ENCODE results near the gene PHLDB2. TPM values are rescaled to one million over a fixed set of nuclear protein-coding genes. Genes with fewer than 3 reads are reported as not detected.

The PHLDB2 gene
- total RNA-seq, 2 donors from 2014 or later: 15.3 to 32.3 TPM

GRCh38 chr3:112013784-112014143 lies 154.7 kb downstream of the PHLDB2 start:
- Histone ChIP-seq H3K4me1 (replicated peaks) (no peaks in the 10 kb centered on the region), H3K36me3 (no peaks in the 10 kb centered on the region), H3K9me3 (no peaks in the 10 kb centered on the region), H3K4me3 (no peak overlapping the region), H3K27ac (no peak overlapping the region), H3K27me3 (replicated peaks; ENCODE audit: insufficient read depth) (no peaks in the 10 kb centered on the region)
- TF ChIP-seq POLR2A (IDR thresholded peaks at IDR 0.05) (no peak), POLR2AphosphoS5 (IDR thresholded peaks at IDR 0.05) (no peak)
- TF ChIP-seq, protein P1, sequence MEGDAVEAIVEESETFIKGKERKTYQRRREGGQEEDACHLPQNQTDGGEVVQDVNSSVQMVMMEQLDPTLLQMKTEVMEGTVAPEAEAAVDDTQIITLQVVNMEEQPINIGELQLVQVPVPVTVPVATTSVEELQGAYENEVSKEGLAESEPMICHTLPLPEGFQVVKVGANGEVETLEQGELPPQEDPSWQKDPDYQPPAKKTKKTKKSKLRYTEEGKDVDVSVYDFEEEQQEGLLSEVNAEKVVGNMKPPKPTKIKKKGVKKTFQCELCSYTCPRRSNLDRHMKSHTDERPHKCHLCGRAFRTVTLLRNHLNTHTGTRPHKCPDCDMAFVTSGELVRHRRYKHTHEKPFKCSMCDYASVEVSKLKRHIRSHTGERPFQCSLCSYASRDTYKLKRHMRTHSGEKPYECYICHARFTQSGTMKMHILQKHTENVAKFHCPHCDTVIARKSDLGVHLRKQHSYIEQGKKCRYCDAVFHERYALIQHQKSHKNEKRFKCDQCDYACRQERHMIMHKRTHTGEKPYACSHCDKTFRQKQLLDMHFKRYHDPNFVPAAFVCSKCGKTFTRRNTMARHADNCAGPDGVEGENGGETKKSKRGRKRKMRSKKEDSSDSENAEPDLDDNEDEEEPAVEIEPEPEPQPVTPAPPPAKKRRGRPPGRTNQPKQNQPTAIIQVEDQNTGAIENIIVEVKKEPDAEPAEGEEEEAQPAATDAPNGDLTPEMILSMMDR (IDR thresholded peaks at IDR 0.05): no peak
- 68% methylated on average over 5 of the region's 5 CpGs for WGBS
- intact Hi-C loops (cut with DNase I): no loop called here
- no peak for DNase-seq (ENCODE audit: low spot score)

GRCh38 chr3:112017091-112017490 lies 158.0 kb downstream of the PHLDB2 start:
- TF ChIP-seq POLR2AphosphoS5 (IDR thresholded peaks at IDR 0.05) (no peak), POLR2A (IDR thresholded peaks at IDR 0.05) (no peak)
- TF ChIP-seq, protein P1 (IDR thresholded peaks at IDR 0.05): no peak
- H3K9me3 ChIP-seq: no peaks in the 10 kb centered on the region
- H3K27me3 ChIP-seq (replicated peaks; ENCODE audit: insufficient read depth): no peaks in the 10 kb centered on the region
- H3K36me3 ChIP-seq: no peaks in the 10 kb centered on the region
- intact Hi-C loops (cut with DNase I): no loop called here
- H3K4me1 ChIP-seq (replicated peaks): no peaks in the 10 kb centered on the region
- H3K27ac ChIP-seq: no peak overlapping the region
- H3K4me3 ChIP-seq: no peak overlapping the region
- no peak for DNase-seq (ENCODE audit: low spot score)

DNA sequence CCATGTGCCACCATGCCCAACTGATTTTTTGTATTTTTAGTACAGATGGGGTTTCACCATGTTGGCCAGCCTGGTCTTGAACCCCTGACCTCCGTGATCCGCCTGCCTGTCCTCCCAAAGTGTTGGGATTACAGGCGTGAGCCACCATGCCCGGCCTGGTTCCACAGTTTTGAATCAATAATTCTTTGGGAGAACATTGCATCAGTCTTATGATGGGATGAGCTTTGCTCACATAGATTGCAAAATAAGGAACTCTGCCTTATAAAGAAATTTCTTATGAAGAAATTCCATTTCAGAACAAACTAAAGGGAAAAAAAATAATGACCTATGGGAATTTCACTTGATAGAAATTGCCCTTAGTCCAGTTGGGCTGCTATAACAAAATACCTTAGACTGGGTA lies 159.6 kb downstream of the PHLDB2 start:
- no peak overlapping the region for H3K4me3 ChIP-seq
- intact Hi-C loops (cut with DNase I): no loop called here
- no peaks in the 10 kb centered on the region for H3K27me3 ChIP-seq (replicated peaks; ENCODE audit: insufficient read depth)
- no peak overlapping the region for H3K27ac ChIP-seq
- 97% methylated on average over 4 of the region's 4 CpGs for WGBS
- no peaks in the 10 kb centered on the region for H3K9me3 ChIP-seq
- no peaks in the 10 kb centered on the region for H3K36me3 ChIP-seq
- no peak for DNase-seq (ENCODE audit: low spot score)
- TF ChIP-seq POLR2A (IDR thresholded peaks at IDR 0.05): no peak
- TF ChIP-seq, protein P1 (IDR thresholded peaks at IDR 0.05): no peak
- TF ChIP-seq POLR2AphosphoS5 (IDR thresholded peaks at IDR 0.05): no peak
- no peaks in the 10 kb centered on the region for H3K4me1 ChIP-seq (replicated peaks)

DNA sequence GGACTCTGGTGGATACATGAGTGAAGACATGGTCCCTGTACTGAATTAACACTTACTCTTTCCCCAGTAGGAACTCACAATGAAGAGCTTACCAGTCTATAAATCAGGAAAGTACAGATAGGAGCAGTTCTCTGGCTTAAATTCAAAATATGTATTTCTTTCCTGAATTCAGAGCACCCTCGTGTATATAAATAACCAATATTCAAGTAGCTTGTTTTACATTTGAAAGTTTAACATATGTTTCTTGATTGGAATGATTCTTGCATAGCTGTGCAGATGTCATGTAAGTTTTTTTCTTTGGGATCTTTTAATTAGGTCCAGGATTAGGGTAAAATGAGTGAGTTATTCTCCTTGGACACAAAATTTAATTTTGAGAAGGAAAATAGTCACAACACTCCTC lies 160.7 kb downstream of the PHLDB2 start:
- H3K27ac ChIP-seq: no peak overlapping the region
- H3K4me1 ChIP-seq (replicated peaks): no peaks in the 10 kb centered on the region
- TF ChIP-seq POLR2A (IDR thresholded peaks at IDR 0.05): no peak
- TF ChIP-seq, protein P1 (IDR thresholded peaks at IDR 0.05): no peak
- TF ChIP-seq POLR2AphosphoS5 (IDR thresholded peaks at IDR 0.05): no peak
- H3K9me3 ChIP-seq: no peaks in the 10 kb centered on the region
- intact Hi-C loops (cut with DNase I): no loop called here
- no peaks in the 10 kb centered on the region for H3K27me3 ChIP-seq (replicated peaks; ENCODE audit: insufficient read depth)
- DNase-seq (ENCODE audit: low spot score): no peak
- 73% methylated on average over 1 of the region's 1 CpG for WGBS
- no peaks in the 10 kb centered on the region for H3K36me3 ChIP-seq
- H3K4me3 ChIP-seq: no peak overlapping the region

- no peak for TF ChIP-seq POLR2A (IDR thresholded peaks at IDR 0.05)
- TF ChIP-seq POLR2AphosphoS5 (IDR thresholded peaks at IDR 0.05): no peak
- TF ChIP-seq, protein P1 (IDR thresholded peaks at IDR 0.05): no peak
- no peak overlapping the region for H3K27ac ChIP-seq
- no peaks in the 10 kb centered on the region for H3K27me3 ChIP-seq (replicated peaks; ENCODE audit: insufficient read depth)
- no peaks in the 10 kb centered on the region for H3K36me3 ChIP-seq
- intact Hi-C loops (cut with DNase I): no loop called here
- H3K4me3 ChIP-seq: no peak overlapping the region
- H3K4me1 ChIP-seq (replicated peaks): no peaks in the 10 kb centered on the region
- H3K9me3 ChIP-seq: no peaks in the 10 kb centered on the region
- no peak for DNase-seq (ENCODE audit: low spot score)
- 88% methylated on average over 1 of the region's 1 CpG for WGBS
Measured at GRCh38 chr3:112020674-112021085, 161.6 kb downstream of the PHLDB2 start.

Other genes starting within 250 kb of the PHLDB2 start
- gene PLCXD2, start 184.6 kb upstream of the PHLDB2 start, total RNA-seq: 1 to 10 TPM; 1.0 to 3.1 TPM
- gene ABHD10, start 119.8 kb downstream of the PHLDB2 start, total RNA-seq: 10 to 100 TPM; 36.3 to 40.1 TPM
- gene TAGLN3, start 139.7 kb downstream of the PHLDB2 start, total RNA-seq: 1 to 10 TPM in 1 of 2 donors, not detected in 1; 3.2 TPM
- not detected for gene TMPRSS7, start 175.5 kb downstream of the PHLDB2 start, total RNA-seq
- 10 to 100 TPM in 1 of 2 donors, 1 to 10 TPM in 1; 8.6 to 11.0 TPM for gene C3orf52, start 227.1 kb downstream of the PHLDB2 start, total RNA-seq